NCI-H2196 treated with DMSO at 0.1 percent for 48 hours (cell line): Measurements from ENCODE around the gene AMPD3.

ENCODE experiments used
- DNase-seq: peaks from one replicate; lab custom pipeline; 2025; ENCODE audit not compliant: unreplicated experiment; lab: John Stamatoyannopoulos, UW

AMPD3 gene

DNA sequence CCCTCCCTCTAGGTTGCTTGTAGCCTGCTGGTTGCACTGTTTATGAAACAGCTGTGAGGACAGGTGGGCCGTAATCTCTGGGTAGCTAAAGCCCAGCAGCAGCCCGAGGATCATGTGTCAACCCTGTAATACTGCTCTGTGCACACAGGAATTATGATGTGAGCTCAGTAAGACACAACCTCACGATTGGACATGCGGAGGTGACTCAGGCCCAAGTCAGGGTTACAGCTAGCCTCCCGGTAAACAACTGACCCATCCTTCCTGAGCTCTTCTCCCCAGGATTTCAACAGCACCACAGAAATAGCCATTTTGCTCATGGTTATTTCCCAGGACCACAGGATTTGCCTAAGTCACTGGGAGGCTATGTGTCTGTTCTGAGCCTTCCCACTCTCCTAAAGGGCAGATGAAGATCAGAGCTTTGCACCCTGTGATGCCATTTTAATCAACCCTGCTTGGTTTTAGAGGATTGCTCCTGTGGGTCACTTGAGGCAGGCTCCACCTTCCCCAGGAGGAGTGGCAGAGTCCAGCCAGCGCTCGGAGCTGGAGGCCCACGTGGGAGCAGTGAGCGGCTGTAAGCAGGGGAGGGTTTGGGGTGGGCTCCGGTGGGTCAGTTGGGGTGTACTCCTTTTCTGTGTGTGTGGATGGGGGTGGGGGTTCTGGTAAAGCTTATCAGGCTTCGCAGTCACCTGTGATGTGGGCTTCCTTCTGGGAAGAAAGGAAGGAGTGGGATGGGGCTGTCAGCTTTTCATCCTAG, at the start of gene AMPD3:
Gene AMPD3 (plus strand): TSS at position 387 of the 754 bp plus-strand sequence. CDS start 6,256 bp downstream, outside the sequence.
- peak; percentile 87 for DNase-seq

- peak; percentile 73 for DNase-seq
These were observed 49.0 kb upstream of the AMPD3 start for GRCh38 chr11:10405865-10406592.

DNA sequence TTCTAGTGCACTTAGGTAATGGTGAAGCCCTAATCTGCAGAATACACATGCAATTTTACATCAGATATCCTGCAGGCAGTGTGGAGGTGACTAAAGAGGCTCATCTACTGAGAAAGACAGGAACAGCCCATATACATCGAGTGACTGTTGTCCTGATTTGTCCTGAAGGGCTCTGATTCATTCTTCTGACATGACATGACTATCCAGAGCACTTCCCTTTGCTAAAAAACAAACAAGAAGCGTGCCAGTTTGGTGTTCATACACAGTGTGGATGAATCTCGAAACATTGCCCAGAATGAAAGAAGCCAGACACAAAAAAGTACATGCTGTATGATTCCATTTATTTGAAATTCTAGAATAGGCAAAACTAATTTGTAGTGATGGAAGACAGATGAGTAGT, 48.0 kb upstream of the AMPD3 start:
- no peak for DNase-seq

DNA sequence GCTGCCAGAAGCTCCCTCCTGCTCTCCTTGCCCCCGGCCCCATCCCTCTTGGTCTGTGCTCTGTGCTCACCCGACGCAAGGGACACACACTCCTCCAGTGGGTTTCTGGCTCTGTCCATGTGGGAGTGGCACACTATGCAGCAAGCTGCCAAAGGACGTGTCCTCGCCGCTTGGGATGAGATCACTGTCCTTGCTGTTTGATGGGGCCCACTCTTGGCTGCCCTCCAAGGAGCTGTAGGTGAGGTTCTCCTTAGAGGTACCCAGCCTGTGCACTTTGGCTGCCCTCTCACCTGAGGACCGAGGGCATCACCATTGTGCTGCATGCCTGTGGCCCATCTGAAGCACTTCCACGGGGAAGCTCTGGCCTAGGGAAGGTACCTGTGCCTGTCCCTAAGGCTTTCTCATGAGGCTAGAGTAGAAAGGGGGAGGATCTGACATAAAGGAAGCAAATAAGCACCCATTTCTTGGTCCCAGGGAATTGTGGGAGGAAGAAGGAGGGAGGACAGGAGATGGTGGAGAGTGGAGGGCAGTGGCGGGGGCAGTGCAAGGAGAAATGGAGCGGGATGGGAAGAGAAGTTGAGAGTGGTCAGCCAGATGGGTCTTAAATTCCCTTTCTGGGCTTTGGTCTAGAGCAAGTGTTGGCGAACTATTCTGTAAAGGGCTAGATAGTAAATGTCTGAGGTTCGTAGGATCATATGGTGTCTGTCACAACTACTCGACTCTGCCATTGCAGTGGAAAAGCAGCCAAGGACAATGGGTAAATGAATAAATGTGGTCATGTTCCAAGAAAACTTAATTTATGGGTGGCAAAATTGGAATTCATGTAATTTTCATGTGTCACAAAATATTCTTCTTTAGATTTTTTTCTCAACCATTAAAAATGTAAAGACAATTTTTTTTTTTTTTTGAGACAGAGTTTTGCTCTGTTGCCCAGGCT, 47.0 kb upstream of the AMPD3 start:
- DNase-seq, result no peak

GRCh38 chr11:10409207-10409661, 45.8 kb upstream of the AMPD3 start:
- DNase-seq, result no peak

- DNase-seq, result no peak
These were observed 44.8 kb upstream of the AMPD3 start for GRCh38 chr11:10410106-10410843.

DNA sequence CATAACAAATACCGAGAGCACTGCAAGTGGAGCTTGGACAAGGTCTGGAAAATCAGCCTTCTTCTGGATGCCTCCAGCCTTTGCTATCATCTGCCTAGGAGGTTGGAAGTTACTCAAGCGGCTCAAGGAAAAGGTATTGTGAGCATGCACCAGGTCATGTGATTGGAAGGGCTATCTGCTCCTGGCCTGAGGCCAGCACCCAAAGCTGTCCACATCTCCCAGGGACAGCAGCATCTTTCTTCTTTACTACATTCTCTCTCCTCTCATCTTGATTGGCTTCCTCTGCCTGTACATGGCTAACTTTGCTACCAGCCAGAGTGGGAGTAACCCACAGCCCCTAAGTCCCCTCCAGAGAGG, 44.2 kb upstream of the AMPD3 start:
- DNase-seq, result no peak

- no peak for DNase-seq
These were observed 42.8 kb upstream of the AMPD3 start for GRCh38 chr11:10412266-10412665.

- DNase-seq, result no peak
These were observed 41.8 kb upstream of the AMPD3 start for GRCh38 chr11:10413268-10413667.

DNA sequence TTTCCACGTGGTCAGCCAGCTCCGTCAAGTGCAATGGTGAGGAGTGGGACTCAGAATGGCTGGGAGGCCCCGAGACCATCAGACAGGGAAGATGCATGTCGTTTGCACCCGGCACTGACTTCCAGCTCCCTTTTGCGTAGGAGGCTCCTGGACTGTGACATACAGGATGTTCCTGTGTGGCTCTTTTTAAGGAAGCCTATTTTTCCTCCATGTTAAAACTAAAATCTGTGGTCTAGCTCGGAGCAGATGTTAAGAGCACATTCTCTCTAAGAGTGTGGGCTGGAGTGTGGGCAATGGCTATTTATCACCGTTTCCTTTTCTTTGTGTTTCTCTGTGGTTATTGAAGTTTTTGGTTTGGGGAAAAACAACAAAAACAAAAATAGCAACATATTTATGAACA, 40.9 kb upstream of the AMPD3 start:
- no peak for DNase-seq

DNA sequence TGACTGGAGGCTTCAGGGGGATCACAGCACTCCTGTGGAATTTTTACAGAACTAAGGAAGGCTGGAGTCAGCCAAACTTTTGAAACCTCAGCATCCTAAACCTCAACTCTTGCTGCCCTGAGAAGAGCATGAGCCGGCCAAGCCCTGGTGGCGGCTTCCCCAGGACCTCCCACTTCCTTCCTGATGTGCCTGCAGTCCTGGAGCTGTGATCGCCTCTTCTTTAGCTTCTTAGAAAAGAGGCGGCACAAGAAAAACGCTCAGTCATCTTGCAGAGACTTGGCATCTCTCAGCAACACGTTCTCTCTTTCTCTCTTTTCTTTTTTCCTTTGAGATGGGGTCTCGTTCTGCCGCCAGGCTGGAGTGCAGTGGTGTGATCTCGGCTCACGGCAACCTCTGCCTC, 40.4 kb upstream of the AMPD3 start:
- DNase-seq, result no peak

GRCh38 chr11:10415817-10416392, 39.2 kb upstream of the AMPD3 start:
- DNase-seq, result no peak

GRCh38 chr11:10418259-10418949, 36.7 kb upstream of the AMPD3 start:
- DNase-seq, result no peak

DNA sequence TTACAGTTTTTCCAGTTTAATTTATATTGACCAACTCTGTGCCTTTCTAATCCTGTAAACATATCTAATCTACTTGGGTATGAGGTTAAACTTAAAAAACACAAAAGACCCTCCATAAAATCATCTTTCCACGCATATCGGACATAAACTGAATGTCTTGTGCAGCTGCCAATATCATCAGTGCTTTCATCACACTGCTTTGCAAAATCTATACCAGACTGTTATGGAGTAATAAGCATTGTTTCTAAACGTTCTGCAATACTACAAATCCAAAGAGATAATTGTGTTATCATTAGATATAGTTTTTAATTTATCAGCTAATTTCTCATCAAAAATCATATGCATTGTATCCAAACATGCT, 36.1 kb upstream of the AMPD3 start:
- DNase-seq, result no peak

DNA sequence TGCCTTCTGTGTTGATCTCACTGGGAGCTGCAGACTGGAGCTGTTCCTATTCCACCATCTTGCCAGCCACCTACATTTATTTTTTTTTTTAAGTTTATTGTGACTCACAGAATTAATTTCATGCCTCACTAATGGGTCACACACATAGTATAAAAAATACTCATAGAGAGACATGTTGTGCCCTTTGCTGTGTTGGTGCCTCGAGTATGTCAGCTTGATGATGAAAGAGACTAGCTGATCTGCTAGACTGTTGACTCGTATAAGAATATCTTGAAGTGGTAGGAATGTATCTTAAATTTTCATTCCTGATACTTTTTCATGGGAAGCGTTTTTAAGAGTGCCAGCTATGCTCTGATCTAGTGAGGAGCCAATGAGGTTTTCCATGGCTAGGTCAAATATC, 28.6 kb upstream of the AMPD3 start:
- no peak for DNase-seq

- DNase-seq, result no peak
These were observed 26.6 kb upstream of the AMPD3 start for GRCh38 chr11:10428453-10428852.

DNA sequence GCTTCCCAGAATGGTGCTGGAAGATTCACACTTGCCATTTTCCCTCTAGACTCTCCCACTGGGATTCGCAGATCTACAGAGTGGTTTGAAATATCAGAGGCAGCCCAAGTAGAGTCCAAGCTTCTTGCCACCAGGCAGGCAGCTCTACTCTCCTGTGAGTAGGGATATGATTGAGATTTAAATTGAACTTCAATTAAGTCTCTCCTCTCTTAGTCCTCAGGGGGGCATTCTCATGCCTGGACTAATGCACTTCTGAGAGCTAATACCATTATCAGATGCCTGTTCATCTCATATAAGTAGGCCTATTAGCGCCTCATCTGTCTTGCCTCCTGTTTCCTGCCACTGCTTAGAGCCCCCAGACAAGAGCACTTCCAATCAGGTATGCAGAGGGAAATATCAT, 25.5 kb upstream of the AMPD3 start:
- no peak for DNase-seq

- no peak for DNase-seq
These were observed 22.6 kb upstream of the AMPD3 start for GRCh38 chr11:10432493-10432892.

GRCh38 chr11:10432971-10433370, 22.1 kb upstream of the AMPD3 start:
- DNase-seq, result no peak

- no peak for DNase-seq
These were observed 18.8 kb upstream of the AMPD3 start for GRCh38 chr11:10436224-10436623.
